NCI-H226 (cell line): ENCODE data around the gene RMDN3.

Source experiments
- DNase-seq: peaks from one replicate; pipeline ENCODE4 v3.0.0-alpha.2; 2015

RMDN3 gene

DNA sequence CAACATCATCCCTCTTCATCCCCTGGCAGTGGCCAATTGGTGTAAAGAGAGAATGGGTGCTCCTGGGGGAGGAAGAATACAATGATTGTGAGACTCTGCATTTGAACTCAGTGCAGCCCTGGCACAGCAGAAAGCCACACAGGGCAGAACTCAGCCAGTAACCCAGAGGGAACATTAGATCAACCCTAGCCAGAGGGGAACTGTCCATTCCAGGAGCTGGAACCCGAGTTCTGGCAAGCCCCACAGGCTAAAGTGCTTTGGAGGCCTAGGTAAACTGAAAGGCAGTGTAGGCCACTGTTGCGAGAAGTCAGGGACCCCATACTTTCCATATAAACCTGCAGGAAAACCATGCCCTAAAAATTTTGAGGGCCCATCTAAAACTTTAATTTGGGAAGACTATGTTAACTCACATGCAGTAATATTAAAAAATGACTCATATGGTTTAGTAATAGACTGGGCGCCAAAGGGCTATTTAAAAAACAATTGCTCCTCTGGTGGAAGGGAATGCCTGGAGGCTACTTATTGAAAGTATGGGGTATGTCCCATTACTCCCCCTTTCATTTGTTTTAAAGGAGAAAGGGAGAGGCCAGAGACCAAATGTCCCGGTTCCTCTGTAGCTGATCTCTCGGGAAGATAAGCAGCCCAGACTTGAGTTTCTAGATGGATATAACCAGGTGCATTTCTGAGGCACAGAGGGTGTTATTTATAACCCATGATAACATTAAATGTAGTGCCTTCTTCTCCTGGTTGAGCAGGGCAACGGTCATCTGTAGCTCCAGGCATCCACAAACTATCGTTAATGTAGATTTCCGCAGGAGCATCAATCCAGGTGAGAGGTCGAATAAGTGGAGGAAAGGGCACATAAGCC is 65.9 kb downstream of the RMDN3 start:
- DNase-seq: no peak
